Measurements from ENCODE around the gene IL17A. TPM values are rescaled to one million over a fixed set of nuclear protein-coding genes. Genes with fewer than 3 reads are reported as not detected.

The IL17A gene
- total and polyA plus RNA-seq, 2 donors (not counting 1 experiment from before 2014, with no cell fraction given), result not detected

- Histone ChIP-seq H3K4me2 (ENCODE audit: extremely low read depth, insufficient read depth, low read length) (no peak overlapping the region), H4K20me1 (ENCODE audit: control insufficient read depth, extremely low read depth, insufficient read depth, low read length) (no peaks in the 10 kb centered on the region), H3K9me3 (ENCODE audit: control insufficient read depth, insufficient read depth, low read depth, low read length) (no peaks in the 10 kb centered on the region), H3K27ac (ENCODE audit: insufficient read depth, low read length) (no peak overlapping the region), H3K4me3 (replicated peaks in 1 of 4; ENCODE audit: control extremely low read depth in 1 of 4, insufficient read depth in 1 of 4, low read depth in 3 of 4, low read length in 4 of 4) (no peak overlapping the region), H3K27me3 (ENCODE audit: control insufficient read depth, insufficient read depth, low read length) (no peaks in the 10 kb centered on the region), H3K9ac (ENCODE audit: insufficient read depth, low read length) (no peak overlapping the region), H2AFZ (ENCODE audit: low read length) (no peak overlapping the region), H3K36me3 (ENCODE audit: control insufficient read depth, insufficient read depth, low read length) (no peaks in the 10 kb centered on the region), H3K79me2 (ENCODE audit: control insufficient read depth, insufficient read depth, low read length) (no peaks in the 10 kb centered on the region), H3K4me1 (ENCODE audit: control insufficient read depth, extremely low read depth, insufficient read depth, low read length) (no peaks in the 10 kb centered on the region)
- peak; percentile 33 to 57 for DNase-seq (ENCODE audit: low read depth in 2 of 2)
- TF ChIP-seq, protein P1, sequence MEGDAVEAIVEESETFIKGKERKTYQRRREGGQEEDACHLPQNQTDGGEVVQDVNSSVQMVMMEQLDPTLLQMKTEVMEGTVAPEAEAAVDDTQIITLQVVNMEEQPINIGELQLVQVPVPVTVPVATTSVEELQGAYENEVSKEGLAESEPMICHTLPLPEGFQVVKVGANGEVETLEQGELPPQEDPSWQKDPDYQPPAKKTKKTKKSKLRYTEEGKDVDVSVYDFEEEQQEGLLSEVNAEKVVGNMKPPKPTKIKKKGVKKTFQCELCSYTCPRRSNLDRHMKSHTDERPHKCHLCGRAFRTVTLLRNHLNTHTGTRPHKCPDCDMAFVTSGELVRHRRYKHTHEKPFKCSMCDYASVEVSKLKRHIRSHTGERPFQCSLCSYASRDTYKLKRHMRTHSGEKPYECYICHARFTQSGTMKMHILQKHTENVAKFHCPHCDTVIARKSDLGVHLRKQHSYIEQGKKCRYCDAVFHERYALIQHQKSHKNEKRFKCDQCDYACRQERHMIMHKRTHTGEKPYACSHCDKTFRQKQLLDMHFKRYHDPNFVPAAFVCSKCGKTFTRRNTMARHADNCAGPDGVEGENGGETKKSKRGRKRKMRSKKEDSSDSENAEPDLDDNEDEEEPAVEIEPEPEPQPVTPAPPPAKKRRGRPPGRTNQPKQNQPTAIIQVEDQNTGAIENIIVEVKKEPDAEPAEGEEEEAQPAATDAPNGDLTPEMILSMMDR (conservative IDR thresholded peaks at IDR 0.05 in 1 of 2, IDR thresholded peaks at IDR 0.05 in 1 of 2; ENCODE audit: low read depth in 1 of 2, low read length in 2 of 2), result peak; percentile 19 to 52
- no peak for TF ChIP-seq EZH2 (IDR thresholded peaks at IDR 0.05; ENCODE audit: low read length, missing control alignments)
Observed at GRCh38 chr6:52233975-52234823, 48.0 kb downstream of the IL17A start.

Other genes with a start within 250 kb of the IL17A start
- gene PKHD1, start 98.8 kb upstream of the IL17A start, total RNA-seq, result not detected in 2 replicates
- not detected in 2 replicates for gene PKHD1, start 98.8 kb upstream of the IL17A start, polyA plus RNA-seq
- gene IL17F, start 58.1 kb downstream of the IL17A start, total RNA-seq, result not detected in 2 replicates
- not detected in 2 replicates for gene IL17F, start 58.1 kb downstream of the IL17A start, polyA plus RNA-seq
- 15.9 and 18.0 TPM in 2 replicates for gene MCM3, start 98.4 kb downstream of the IL17A start, total RNA-seq
- 40.3 and 89.5 TPM in 2 replicates for gene MCM3, start 98.4 kb downstream of the IL17A start, polyA plus RNA-seq
- gene PAQR8, start 175.8 kb downstream of the IL17A start, total RNA-seq, result 5.1 and 6.1 TPM in 2 replicates
- gene PAQR8, start 175.8 kb downstream of the IL17A start, polyA plus RNA-seq, result 2.6 and 4.3 TPM in 2 replicates
- gene EFHC1, start 234.0 kb downstream of the IL17A start, total RNA-seq, result 22.9 and 29.4 TPM in 2 replicates
- gene EFHC1, start 234.0 kb downstream of the IL17A start, polyA plus RNA-seq, result 29.9 and 32.9 TPM in 2 replicates